Measurements from ENCODE around the gene MYG1.

- TF ChIP-seq CTCF (IDR thresholded peaks at IDR 0.05; ENCODE audit: poor library complexity) (peak; percentile 87), EZH2phosphoT487 (IDR thresholded peaks at IDR 0.05; ENCODE audit: low read depth, severe bottlenecking, unreplicated experiment) (no peak), EZH2 (IDR thresholded peaks at IDR 0.05; ENCODE audit: borderline replicate concordance) (no peak)
Observed at GRCh38 chr12:53352331-53353256, 53.1 kb downstream of the MYG1 start.
